ENCODE results near the gene ATM.
"Not testable (repeated sequence)": the region's sequence is repeated elsewhere in the genome, so short reads cannot be mapped to it uniquely, and the experiment has no call there.

Gene ATM

DNA sequence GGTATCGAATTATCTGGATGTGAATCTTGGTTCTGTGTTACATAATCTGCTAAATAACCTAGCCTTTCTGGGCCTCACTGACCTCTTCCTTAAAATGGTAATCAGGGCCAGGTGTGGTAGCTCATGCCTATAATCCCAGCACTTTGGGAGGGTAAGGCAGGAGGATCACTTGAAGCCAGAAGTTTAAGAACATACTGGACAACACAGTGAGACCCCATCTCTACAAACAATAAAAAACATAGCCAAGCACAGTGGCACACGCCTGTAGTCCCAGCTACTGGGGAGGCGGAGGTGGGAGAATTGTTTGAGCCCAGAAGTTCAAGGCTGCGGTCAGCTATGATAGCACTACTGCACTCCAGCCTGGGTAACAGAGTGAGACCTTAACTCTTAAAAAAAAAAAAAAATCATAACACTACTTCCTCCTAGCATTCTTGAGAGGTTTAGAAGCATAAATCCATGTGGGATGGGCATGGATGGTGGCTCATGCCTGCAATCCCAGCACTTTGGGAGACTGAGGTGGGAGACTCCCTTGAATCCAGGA, 171.9 kb downstream of the ATM start:
- no peak for DNase-seq (ENCODE audit: insufficient read length, low spot score)
- FAIRE-seq: no peak
- no peak for TF ChIP-seq POLR2A (IDR thresholded peaks at IDR 0.05; ENCODE audit: low read depth, low read length)

DNA sequence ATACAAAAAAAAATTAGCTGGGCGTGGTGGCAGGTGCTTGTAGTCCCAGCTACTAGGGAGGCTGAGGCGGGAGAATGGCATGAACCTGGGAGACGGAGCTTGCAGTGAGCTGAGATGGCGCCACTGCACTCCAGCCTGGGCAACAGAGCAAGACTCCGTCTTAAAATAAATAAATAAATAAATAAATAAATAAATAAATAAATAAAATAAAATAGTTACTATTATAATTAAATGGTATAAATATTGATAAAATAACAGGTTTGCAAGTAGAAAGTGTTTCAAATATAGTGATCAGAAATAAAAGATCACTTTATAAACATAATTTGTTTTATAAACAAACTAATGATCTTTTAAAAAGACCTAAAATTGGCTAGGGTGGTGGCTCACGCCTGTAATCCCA, 173.8 kb downstream of the ATM start:
- not testable (repeated sequence) for FAIRE-seq; DNase-seq (ENCODE audit: insufficient read length, low spot score)

DNA sequence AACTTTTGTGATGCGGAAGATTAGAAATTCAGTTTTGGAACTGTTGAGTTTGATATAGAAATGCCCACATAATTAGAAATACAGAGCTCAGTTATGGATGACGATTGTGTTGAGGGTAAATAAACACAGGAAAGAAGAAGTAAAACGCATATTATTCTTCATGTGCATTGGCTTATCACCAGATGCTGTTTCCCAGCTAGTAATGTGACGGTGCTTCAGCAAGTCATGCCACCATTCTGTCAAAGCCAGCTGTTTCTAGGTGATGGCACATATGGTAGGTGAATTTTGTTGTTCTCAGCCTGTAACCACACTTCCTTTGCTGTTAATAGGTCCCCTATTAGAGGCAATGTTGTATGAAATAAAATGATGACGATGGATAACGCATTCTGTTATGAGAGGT, 175.6 kb downstream of the ATM start:
- FAIRE-seq: no peak
- TF ChIP-seq POLR2A (IDR thresholded peaks at IDR 0.05; ENCODE audit: low read depth, low read length): no peak
- no peak for DNase-seq (ENCODE audit: insufficient read length, low spot score)

GRCh38 chr11:108402241-108402640, 179.4 kb downstream of the ATM start:
- no peak for FAIRE-seq
- no peak for TF ChIP-seq POLR2A (IDR thresholded peaks at IDR 0.05; ENCODE audit: low read depth, low read length)
- DNase-seq (ENCODE audit: insufficient read length, low spot score): no peak

- TF ChIP-seq POLR2A (IDR thresholded peaks at IDR 0.05; ENCODE audit: low read depth, low read length): no peak
- no peak for FAIRE-seq
Observed at GRCh38 chr11:108403052-108403451, 180.2 kb downstream of the ATM start.

DNA sequence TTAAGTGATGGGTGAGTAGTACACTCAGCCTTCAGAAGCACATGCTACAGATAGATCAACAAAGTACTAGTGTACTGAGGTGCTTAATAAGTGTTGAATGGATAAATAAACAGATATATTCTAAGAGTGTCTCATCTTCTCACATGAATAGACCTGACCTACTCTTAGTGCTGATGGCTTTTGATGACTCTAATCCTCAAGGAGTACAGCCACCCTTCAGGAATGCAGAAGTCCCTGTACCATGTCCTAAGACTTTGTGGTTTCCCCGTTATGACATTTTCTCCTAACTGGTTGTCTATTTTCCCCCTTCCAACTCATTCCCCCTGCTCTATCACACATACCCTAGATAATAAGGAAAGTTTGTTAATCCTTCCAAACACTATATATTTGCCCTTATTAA, 182.8 kb downstream of the ATM start:
- TF ChIP-seq POLR2A (IDR thresholded peaks at IDR 0.05; ENCODE audit: low read depth, low read length): no peak
- FAIRE-seq (no peak), DNase-seq (ENCODE audit: insufficient read length, low spot score) (no peak)

More at GRCh38 chr11:108403052-108403451, 180.2 kb downstream of the ATM start:
- no peak for DNase-seq (ENCODE audit: insufficient read length, low spot score)

DNA sequence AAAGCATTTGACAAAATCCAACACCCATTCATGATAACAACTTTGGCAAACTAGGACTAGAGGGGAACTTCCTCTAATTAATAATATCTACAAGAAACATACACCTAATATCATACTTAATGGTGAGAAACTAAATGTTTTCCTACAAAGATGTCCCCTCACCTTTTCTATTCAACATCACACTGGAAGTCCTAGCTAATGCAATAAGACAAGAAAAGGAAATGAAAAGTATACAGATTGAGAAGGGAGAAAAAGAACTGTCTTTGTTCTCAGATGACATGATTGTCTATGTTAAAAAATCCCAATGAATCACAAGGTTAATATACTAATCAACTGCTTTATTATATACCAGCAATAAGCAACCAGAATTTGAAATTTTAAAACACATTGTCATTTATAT, 192.1 kb downstream of the ATM start:
- no peak for FAIRE-seq
- TF ChIP-seq POLR2A (IDR thresholded peaks at IDR 0.05; ENCODE audit: low read depth, low read length): no peak
- no peak for DNase-seq (ENCODE audit: insufficient read length, low spot score)

GRCh38 chr11:108417551-108417950, 194.7 kb downstream of the ATM start:
- not testable (repeated sequence) for FAIRE-seq; DNase-seq (ENCODE audit: insufficient read length, low spot score)

Measured in H54 (cell line).